GM12878 (cell line): ENCODE results near the gene POFUT1. TPM values are rescaled to one million over a fixed set of nuclear protein-coding genes. Genes with fewer than 3 reads are reported as not detected.

ENCODE experiments used
- ATAC-seq: fragments of 200-7000 bp; cut with Tn5 transposase; 3 replicates; pipeline ENCODE4 v1.9.1; 2020; ENCODE audit warnings: mild to moderate bottlenecking, moderate library complexity
- BruUV-seq: library from RNA; stranded (reverse); fragments of 400-500 nt; replicated peaks from 2 replicates; lab custom pipeline; 2021; lab: Mats Ljungman, UMichigan
- CTCF ChIA-PET: fragments of 300-600 bp; sonication (Branson Sonifier 250); formaldehyde crosslinking; extraction: SDS; loops from one replicate; lab custom pipeline; 2021; ENCODE audit warnings: inconsistent platforms; lab: Yijun Ruan, JAX
- POLR2A ChIA-PET: fragments of 350-600 bp; formaldehyde crosslinking; extraction: SDS; loops from one replicate; lab custom pipeline; 2021; ENCODE audit warnings: inconsistent platforms; lab: Charles Lee
- RAD21 ChIA-PET: fragments of 300-600 bp; sonication (Branson Sonifier 250); formaldehyde crosslinking; loops from one replicate; lab custom pipeline; 2023; ENCODE audit warnings: antibody characterized with exemption; ENCODE audit not compliant: unreplicated experiment; lab: Charles Lee
- SMC1A ChIA-PET: fragments of 300-600 bp; sonication (Branson Sonifier 250); formaldehyde crosslinking; loops from one replicate; lab custom pipeline; 2023; ENCODE audit not compliant: unreplicated experiment, uncharacterized antibody; lab: Charles Lee
- DNase-seq: peaks from one replicate; pipeline ENCODE4 v3.0.0-alpha.2; 2011; ENCODE audit warnings: low read depth, low spot score
- FAIRE-seq: peaks from 3 replicates; lab custom pipeline; 2011; peaks lifted over from hg19 to GRCh38; lab: Jason Lieb, UNC
- H2AFZ ChIP-seq: 2 replicates; pipeline ENCODE4 v1.6.0; 2011; ENCODE audit warnings: low read depth, low read length, control low read depth; ENCODE audit not compliant: control insufficient read depth
- H3K27ac ChIP-seq: 2 replicates; pipeline ENCODE4 v1.5.1; 2011; ENCODE audit warnings: control low read depth; ENCODE audit not compliant: control insufficient read depth, insufficient read depth
- H3K27me3 ChIP-seq, 2 experiments: replicated peaks in 1 of 2; 2 replicates each; pipeline versions ENCODE4 v1.6.0 to v1.6.1; 2011; ENCODE audit warnings: low read length in 1 of 2; ENCODE audit not compliant: control insufficient read depth in 2 of 2, insufficient read depth in 2 of 2
- H3K36me3 ChIP-seq, 2 experiments: 2 replicates each; pipeline ENCODE4 v1.5.1; 2011; ENCODE audit warnings: low read length in 1 of 2; ENCODE audit not compliant: control insufficient read depth in 2 of 2, insufficient read depth in 2 of 2
- H3K4me1 ChIP-seq: 2 replicates; pipeline ENCODE4 v1.6.1; 2011; ENCODE audit warnings: mild to moderate bottlenecking, low read length, moderate library complexity, mixed read lengths; ENCODE audit not compliant: control insufficient read depth, insufficient read depth
- H3K4me2 ChIP-seq: 2 replicates; pipeline ENCODE4 v1.6.0; 2011; ENCODE audit warnings: control low read depth; ENCODE audit not compliant: control insufficient read depth, insufficient read depth
- H3K4me3 ChIP-seq: fragments of 200-600 bp; sonication (generic); 2 replicates; pipeline ENCODE4 v1.5.1; 2016
- H3K79me2 ChIP-seq: 2 replicates; pipeline ENCODE4 v1.6.0; 2011; ENCODE audit warnings: low read length; ENCODE audit not compliant: control insufficient read depth, insufficient read depth
- H3K9ac ChIP-seq: 2 replicates; pipeline ENCODE4 v1.8.0; 2011; ENCODE audit warnings: low read length, control low read depth, mixed read lengths; ENCODE audit not compliant: control insufficient read depth, insufficient read depth
- H3K9me3 ChIP-seq: replicated peaks from 3 replicates; pipeline ENCODE4 v1.5.1; 2011; ENCODE audit warnings: mild to moderate bottlenecking, low read length; ENCODE audit not compliant: control insufficient read depth, insufficient read depth
- H4K20me1 ChIP-seq: 2 replicates; pipeline ENCODE4 v1.6.0; 2011; ENCODE audit not compliant: control insufficient read depth, insufficient read depth
- BHLHE40 ChIP-seq, 2 experiments: fragments of 450-650 bp in 1 of 2; IDR thresholded peaks; 2 replicates each; pipeline ENCODE4 v1.6.1; 2011 to 2017; ENCODE audit warnings: low read depth in 2 of 2, borderline replicate concordance in 1 of 2, improper control_type of control experiment in 1 of 2, low read length in 1 of 2, mild to moderate bottlenecking in 1 of 2
- CUX1 ChIP-seq: IDR thresholded peaks from 2 replicates; pipeline ENCODE4 v1.6.1; 2012; ENCODE audit warnings: improper control_type of control experiment, low read depth, low read length; ENCODE audit not compliant: insufficient replicate concordance
- EED ChIP-seq: sonication (generic); IDR thresholded peaks from 2 replicates; pipeline ENCODE4 v1.6.1; 2016; ENCODE audit warnings: antibody characterized with exemption, low read depth
- KDM1A ChIP-seq: fragments of 200-600 bp; sonication (generic); IDR thresholded peaks from 2 replicates; pipeline ENCODE4 v1.6.1; 2016; ENCODE audit warnings: borderline replicate concordance
- NKRF ChIP-seq: fragments of 450-650 bp; conservative IDR thresholded peaks from 2 replicates; pipeline ENCODE4 v1.6.1; 2017; ENCODE audit warnings: mild to moderate bottlenecking, moderate library complexity
- POLR2AphosphoS5 ChIP-seq: IDR thresholded peaks from 2 replicates; pipeline ENCODE4 v1.6.1; 2011; ENCODE audit warnings: mild to moderate bottlenecking, low read length, inconsistent platforms
- USF1 ChIP-seq: IDR thresholded peaks from 2 replicates; pipeline ENCODE4 v1.6.1; 2011; ENCODE audit warnings: borderline replicate concordance, low read depth, mild to moderate bottlenecking, moderate library complexity, mixed read lengths, low read length; ENCODE audit not compliant: insufficient read depth; ENCODE audit errors: extremely low read length
- ZBTB40 ChIP-seq: fragments of 450-650 bp; IDR thresholded peaks from 2 replicates; pipeline ENCODE4 v1.6.1; 2016; ENCODE audit warnings: mild to moderate bottlenecking, moderate library complexity, borderline replicate concordance
- ZNF207 ChIP-seq: fragments of 450-650 bp; IDR thresholded peaks from 2 replicates; pipeline ENCODE4 v1.6.1; 2014; ENCODE audit warnings: antibody characterized with exemption, mild to moderate bottlenecking, borderline replicate concordance
- ZNF217 ChIP-seq: fragments of 450-650 bp; IDR thresholded peaks from 2 replicates; pipeline ENCODE4 v1.6.1; 2017; ENCODE audit warnings: antibody characterized with exemption, mild to moderate bottlenecking
- WGBS: methylation state at CpG from one replicate; pipeline ENCODE4 v1.1.6; 2016; ENCODE audit warnings: low lambda C conversion rate; ENCODE audit not compliant: insufficient replicate concordance, insufficient coverage; ENCODE audit errors: missing lambda C conversion rate; 5-methylcytosine and 5-hydroxymethylcytosine counted together
- in situ Hi-C: fragments of 300-500 bp; cut with MboI; formaldehyde crosslinking; loops from 9 replicates; pipeline ENCODE4 v1.14.3; 2018; ENCODE audit warnings: mixed read lengths
- intact Hi-C: fragments of 100-400 bp; cut with micrococcal nuclease; formaldehyde crosslinking; loops from one replicate; pipeline ENCODE4 v1.14.2; 2022; ENCODE audit not compliant: unreplicated experiment
- polyA plus RNA-seq, 11 experiments: library from polyadenylated mRNA; depleted of rRNA in 4 of 11; unstranded in 6 of 11; stranded (reverse) in 5 of 11; fragments of >200 nt; fragmentation: Nextera tagmentation in 4 of 11; fragmentation: Illumina TruSeq in 1 of 11; extraction: Ambion mirVana in 4 of 11; extraction: Trizol in 1 of 11; gene quantifications; 1 replicate in 1 of 11; 2 replicates in 10 of 11; pipeline versions ENCODE4 v1.2.1 to v1.2.3, GENCODE V29; 2011 to 2016; ENCODE audit warnings: inconsistent platforms in 2 of 11, missing spikeins in 2 of 11, low read depth in 1 of 11
- total RNA-seq, 4 experiments: library from RNA; depleted of rRNA in 3 of 4; stranded (reverse); fragments of >200 nt in 3 of 4; fragmentation: Illumina TruSeq in 1 of 4; extraction: Trizol in 1 of 4; gene quantifications; 2 replicates each; pipeline versions ENCODE4 v1.2.1 to v1.2.3, GENCODE V29; 2013 to 2021

Gene POFUT1
- total and polyA plus RNA-seq, 10 of the 15 experiments (the other 5 are each of a cell fraction or from before 2014, with no cell fraction given): 2.6 to 33.4 (median 23.1) TPM

GRCh38 chr20:32168184-32168910 lies 39.3 kb upstream of the POFUT1 start:
- ChIA-PET CTCF (no interaction called here), SMC1A (no interaction called here), POLR2A (no interaction called here), RAD21 (no interaction called here)
- H3K27ac ChIP-seq: no peak overlapping the region
- no peak for FAIRE-seq
- H3K9me3 ChIP-seq: no peaks in the 10 kb centered on the region
- no peak overlapping the region for H3K4me3 ChIP-seq
- no peaks in the 10 kb centered on the region for H4K20me1 ChIP-seq
- no peak for DNase-seq
- ATAC-seq: no peak
- H3K27me3 ChIP-seq: no peaks in the 10 kb centered on the region
- peaks cover 5 to 13% of the 10 kb centered on the region in 2 experiments for H3K36me3 ChIP-seq
- intact Hi-C loops (no loop called here), in situ Hi-C loops (no loop called here)
- no peak overlapping the region for H3K4me2 ChIP-seq
- BruUV-seq: no TSS peak
- no peak overlapping the region for H3K9ac ChIP-seq
- H3K4me1 ChIP-seq: no peaks in the 10 kb centered on the region
- no peak overlapping the region for H2AFZ ChIP-seq
- no peaks in the 10 kb centered on the region for H3K79me2 ChIP-seq
- WGBS: 43% methylated on average over 2 of the region's 2 CpGs
- TF ChIP-seq ZBTB40 (no peak), NKRF (no peak), BHLHE40 (IDR thresholded peaks at IDR 0.05; ENCODE audit: borderline replicate concordance in 1 of 2, low read depth in 2 of 2, low read length in 1 of 2) (no peak), EED (no peak), ZNF207 (no peak), KDM1A (no peak), POLR2AphosphoS5 (no peak), USF1 (no peak), CUX1 (no peak), ZNF217 (no peak)
